Forelimb muscle (tissue), 1 donor: Measurements from ENCODE around the gene PDK3. TPM values are rescaled to one million over a fixed set of nuclear protein-coding genes. Genes with fewer than 3 reads are reported as not detected.

Experiments
- DNase-seq: peaks from one replicate; pipeline ENCODE4 v3.0.0-alpha.2; 2013; ENCODE audit warnings: low read depth
- polyA plus RNA-seq: library from polyadenylated mRNA; unstranded; fragments of 120-200 nt; gene quantifications from one replicate; pipeline ENCODE4 v1.2.1, GENCODE V29; 2013; ENCODE audit not compliant: insufficient read length

Gene PDK3
- polyA plus RNA-seq, result 1.9 TPM

DNA sequence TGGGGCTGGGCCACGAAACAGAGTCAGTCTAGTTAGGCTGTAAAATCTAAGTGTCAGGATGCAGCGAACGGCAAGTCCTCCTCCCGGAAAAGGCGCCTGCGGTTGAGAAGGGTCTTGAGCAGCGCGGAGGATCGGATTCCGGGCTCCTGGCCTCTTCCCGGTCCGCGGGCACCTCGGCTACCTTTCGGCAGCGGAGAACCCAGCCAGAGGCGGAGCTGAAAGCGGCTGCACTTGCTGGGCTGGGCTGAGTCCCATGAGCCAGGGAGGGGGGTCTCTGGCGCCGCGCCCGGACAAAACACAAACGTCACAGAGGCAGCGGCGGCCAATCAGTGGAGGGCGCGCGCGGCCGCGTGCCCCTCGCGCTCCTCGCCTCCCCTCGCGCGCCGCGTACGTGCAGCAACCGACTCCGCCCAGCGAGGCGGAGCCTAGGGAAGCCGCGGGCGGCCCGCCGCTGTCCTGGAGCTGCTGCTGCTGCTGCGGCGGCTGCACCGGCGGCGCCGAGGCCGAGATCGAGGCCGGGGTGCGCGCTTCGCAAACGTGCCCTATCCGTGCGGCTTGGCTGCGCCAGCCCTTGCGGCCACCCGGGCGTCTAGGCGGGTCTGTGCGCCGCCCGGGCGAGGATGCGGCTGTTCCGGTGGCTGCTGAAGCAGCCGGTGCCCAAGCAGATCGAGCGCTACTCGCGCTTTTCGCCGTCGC lies at the start of gene PDK3:
Gene PDK3 (plus strand): TSS at position 451 of the 696 bp plus-strand sequence. CDS start 170 bp downstream, at position 621.
- DNase-seq, result peak; percentile 51

DNA sequence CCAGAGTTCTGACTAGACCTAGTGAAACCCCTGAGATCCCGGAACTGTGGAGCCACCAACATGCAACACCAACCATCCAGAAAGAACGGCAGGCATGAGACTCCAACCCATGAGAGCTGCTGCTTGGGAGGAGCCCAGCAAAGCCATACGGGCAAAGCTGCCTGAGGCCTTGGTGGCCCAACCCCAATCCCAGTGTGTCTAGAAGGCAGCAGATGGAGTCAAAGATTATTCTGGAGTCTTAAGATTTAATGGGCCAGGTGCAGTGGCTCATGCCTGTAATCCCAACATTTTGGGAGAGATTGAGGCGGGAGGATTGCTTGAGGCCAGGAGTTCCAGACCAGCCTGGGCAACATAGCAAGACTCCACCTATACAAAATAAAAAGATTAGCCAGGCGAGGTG lies 49.2 kb upstream of the PDK3 start:
- no peak for DNase-seq

DNA sequence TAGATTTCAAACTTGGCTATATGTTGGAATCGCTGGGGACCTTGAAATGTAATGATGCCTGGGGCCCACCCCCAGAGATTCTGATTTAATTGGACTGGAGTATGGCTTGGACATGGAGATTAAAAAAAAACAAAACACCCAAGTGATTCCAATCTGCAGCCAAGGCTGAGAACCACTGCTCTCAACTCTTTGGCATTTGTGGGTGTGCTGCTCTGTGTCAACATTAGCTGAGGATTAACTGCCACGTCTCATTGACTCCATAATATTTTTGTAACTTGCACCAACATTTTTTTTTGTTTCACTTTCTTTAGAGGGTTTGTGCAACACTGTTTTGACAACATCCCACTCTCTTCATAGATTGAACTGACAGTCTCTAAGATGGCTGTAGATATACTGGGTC lies 41.1 kb upstream of the PDK3 start:
- DNase-seq, result no peak

DNA sequence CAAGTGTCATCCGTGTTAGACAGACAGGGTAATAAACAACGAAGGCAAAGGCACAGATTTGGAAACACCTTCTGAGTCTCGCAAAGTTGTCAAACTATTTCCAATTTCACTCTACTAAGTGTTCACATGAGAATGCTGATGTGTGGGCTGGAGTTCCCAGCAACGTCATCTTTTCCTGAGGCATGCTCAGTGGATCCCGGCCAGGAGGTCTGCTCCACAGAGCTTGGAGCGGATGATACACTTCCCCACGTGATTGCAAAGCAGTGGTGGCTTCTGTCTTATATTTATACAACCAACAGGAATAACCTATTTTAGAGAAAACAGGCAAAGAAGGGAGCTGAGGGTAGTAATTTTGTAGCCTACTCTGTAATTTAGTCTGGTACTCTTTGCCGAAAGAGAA lies 40.1 kb upstream of the PDK3 start:
- DNase-seq, result peak; percentile 53

DNA sequence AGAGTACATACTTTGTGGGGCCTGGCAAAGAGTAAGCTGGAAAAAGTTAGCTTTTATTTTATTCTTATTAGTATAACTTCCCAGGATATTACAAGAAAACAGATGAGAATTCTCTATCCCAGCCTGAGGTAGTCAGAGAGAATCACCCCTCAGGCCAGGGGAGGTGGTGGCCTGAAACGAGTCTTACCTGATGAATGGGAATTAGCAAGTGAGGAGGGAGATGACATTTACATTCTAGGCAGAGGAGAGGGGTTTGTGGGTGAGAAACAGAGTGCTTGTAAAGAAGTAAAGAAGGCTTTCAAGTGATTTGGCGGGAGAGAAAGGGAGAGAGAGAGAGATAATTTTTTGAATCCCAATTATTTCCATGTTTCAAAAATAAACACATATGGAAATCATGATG lies 39.3 kb upstream of the PDK3 start:
- no peak for DNase-seq

DNA sequence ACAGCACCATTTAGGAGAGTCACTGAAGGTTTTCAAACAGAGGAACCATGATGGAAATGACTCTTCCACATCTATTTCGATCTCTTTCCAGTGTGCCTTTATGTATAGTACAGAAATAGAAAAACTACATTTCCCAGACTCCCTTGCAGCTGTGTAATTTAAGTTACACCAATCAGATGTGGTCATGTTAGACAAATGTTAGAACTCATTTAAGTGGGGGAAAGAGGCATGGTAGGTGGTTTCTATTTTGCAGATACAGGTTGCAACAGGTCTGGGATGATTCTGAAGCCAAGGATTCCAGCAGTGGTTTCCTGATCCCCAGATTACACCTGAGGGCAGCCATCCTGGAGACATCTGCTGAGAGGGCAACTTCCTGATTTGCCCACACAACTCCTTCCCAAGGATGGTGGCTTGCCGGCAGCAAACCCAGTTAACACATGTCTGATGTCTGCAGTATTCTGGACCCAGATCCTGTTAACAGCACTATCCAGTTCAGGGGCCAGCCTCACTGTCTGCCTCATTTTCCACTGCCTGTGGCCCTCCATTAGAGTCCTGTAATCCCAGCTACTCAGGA lies 38.7 kb upstream of the PDK3 start:
- no peak for DNase-seq

DNA sequence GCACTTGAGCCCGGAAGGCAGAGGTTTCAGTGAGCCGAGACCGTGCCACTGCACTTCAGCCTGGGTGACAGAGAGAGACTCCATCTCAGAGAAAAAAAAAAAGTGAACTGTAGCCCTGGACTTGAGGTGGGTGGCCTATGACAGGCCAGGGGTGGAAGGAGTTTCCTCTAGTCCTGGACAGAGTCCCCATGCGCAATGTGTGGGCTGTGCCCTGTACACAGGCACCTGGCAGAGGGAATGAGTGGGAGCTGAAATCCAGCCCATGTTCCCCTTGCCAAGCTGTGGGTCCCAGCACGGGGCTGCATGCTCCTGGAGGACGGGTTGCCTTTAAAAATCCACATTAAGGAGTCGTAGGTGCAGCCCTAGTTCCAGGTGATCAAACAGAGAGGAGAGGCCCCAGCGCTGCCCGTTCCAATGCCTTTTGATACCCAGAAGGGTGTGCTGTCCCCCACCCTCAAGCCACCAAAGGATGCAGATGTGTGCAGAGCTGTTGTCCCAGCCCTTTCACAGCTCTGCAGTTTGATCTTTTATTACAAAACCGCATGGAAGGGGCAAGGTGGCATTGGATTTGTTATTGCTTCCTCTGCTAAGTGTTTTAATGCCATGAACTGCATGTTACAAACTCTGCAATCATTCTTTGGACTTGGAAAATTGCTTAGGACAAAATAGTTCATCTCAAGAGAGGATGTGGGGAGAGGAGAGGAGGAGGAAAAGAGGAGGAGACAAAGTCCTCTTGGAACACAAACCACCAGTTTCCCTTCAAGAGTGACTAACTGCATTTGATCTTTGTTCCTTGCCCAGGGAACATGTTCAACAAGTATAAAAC lies 38.0 kb upstream of the PDK3 start:
- peak; percentile 28 for DNase-seq

DNA sequence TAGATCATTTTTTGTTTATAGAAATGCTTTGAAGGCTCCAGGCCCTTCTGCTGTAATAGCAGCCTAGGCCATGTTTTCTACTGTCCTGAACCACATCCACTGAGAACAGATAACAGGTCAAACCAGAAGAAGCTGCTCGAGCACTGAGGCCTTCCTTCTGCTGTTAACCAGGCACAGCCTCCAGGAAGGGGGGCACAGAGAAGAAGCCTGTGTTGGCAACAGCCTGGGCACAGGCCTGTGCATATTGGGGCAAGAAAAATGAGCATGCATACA lies 37.4 kb upstream of the PDK3 start:
- no peak for DNase-seq

DNA sequence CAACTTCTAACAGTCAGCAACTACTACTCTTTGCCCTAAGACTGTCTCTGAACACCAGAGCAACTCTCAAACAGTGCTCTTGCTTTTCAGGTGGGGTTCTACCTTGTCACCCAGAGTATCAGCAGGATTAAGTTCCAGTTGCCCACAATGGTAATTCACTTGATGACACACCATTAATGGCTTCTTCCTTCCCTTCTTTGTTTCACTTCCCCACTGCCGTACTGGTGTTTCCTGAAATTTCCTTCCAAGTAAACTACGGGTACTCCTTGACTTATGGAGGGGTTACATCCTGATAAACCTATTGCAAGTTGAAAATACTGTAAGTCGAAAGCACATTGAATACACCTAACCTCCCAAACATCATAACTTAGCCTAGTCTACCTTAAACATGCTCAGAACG lies 36.6 kb upstream of the PDK3 start:
- DNase-seq, result no peak

DNA sequence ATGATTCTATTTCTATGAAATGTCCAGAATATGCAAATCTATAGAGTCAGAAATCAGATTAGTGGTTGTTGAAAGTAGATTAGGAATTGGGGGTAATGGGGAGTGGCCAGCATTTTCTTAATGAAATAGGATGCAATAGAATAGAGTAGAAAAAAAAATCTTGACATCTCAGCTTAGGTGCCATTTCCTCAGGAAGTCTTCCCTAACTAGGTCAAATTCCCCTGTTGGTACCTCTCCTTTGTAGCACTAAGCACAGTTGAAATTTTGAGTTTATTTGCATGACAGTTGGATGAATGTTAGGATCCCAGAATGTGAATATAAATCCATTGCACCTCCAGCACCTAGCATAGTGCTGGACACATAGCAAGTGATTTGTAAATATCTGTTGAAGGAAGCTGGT lies 30.0 kb upstream of the PDK3 start:
- DNase-seq, result no peak

DNA sequence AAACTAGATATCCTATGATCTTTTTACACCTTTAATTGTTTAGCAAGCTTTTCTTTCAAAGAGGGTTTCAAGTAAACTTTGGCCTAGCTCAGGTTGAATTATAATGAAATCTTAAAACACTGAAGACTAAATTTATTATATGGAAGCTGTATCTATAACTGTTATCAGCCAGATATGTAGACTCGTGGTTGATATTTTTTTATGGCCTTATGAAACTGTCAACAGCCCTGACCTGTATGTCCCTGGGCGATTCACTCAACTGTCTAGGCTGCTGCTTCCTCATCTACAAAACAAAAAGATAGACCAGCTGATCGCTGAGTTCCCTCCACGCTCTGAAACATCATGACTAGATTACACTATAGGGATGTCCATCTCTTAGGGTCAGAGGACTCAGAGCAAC lies 21.2 kb upstream of the PDK3 start:
- no peak for DNase-seq

DNA sequence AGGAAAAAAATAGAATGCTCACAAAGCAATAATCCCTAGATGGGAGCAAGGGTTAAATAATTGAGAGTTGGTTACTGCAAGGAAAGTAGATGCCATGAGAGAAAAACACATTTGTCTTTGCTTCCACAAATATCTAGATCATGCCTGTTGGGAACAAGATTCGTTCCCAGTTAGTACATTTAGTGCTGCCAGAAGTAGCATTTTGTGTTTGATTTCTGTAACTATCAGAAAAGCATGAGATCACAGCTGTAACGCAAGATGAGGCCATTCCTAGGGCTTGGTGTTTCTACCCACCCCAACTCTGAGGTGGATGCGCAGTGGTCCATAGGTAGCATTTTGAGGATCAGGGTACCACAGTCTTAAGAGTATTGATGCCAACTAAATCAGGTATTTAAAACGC lies 20.4 kb upstream of the PDK3 start:
- DNase-seq, result no peak

DNA sequence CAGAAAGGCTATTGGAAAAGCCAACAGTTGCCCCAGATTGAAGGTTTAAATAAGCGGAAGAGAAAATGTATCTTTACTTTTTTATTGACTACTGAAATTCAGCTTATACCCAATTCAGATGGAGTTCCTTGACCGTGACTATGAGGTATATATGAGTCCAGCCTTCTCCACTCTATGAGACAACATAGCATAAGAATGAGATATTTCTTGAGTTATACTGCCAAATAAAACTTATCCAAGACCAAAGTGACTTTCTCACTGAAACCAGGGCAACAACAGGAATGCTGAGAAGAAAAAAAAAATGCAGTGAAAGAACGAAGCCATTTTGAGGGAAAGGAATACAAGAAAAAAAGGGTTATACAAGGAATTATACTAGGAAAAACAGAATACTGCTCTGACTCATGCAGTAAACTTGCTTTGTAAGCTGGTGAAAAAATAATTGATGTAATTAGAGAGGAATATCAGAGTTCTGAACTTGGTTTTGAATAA lies 16.3 kb upstream of the PDK3 start:
- no peak for DNase-seq

DNA sequence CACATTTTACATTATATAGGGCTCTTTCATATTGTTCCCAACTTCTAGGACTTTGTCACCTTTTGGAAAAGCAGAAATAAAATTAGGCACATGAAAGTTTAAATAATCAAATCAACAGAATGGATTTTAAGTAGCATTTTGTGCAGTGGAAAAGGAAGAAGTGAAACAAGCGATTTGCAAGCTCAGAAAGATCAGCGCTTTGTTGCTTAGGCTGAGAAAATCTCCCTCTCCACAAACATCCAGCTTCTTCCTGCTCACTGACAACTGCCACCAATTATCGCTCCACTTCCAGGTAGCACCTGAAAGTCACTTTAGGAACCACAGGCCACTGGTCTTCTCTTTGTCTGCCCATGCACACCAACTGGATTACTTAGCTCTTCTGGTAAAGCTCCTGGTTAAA lies 2.0 kb upstream of the PDK3 start:
- no peak for DNase-seq

DNA sequence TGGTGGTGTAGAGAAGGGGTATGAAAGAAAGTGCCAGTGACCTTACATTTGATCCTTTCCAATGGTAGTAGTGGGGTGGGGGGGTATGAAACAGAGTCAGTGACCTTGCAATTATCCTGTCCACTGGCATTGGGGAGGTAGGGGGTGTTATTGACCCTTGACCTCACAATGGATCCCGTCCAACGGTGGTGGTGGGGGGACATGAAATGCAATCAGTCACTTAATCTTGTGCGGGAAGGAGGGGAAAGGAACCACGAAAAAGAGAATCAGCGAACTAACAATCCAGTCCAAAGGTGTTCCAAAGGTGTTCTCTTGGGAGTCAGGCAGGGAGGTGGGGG lies 619 bp upstream of the PDK3 start:
- no peak for DNase-seq

DNA sequence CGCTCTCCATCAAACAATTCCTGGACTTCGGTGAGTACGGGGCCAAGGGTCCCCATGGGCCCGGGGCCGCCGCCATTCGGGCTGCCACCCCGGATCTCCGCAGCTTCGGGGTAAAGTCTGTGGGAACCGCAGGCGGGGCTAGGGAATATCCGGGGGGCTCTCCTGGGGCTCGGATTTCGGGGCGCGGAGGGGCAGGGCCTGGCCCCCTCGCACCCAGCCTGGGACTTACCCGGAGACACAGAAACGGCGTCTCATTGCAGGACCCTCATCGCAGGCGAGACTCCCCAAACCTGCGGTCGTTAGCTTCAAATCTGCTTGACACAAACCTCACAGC lies 413 bp downstream of the PDK3 start:
- no peak for DNase-seq

DNA sequence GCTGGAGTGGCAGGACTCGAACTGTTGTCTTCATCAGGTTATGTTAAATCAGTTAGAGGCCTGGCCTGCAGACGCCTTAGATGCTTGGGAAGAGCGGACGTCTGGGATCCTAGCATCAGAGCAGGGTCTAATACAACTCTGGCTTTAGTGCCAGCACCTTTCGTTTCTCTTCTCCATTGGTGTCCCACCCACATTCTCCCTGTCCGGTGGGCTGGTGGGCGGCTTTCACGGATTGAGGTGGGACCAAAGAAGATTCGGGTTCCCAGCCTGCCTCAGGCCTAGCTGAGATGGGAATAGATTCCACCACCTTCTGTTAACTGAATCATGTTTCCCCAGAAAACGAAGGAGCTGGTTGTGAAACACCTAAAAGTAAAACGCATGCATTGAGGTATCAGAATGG lies 939 bp downstream of the PDK3 start:
- DNase-seq, result no peak

DNA sequence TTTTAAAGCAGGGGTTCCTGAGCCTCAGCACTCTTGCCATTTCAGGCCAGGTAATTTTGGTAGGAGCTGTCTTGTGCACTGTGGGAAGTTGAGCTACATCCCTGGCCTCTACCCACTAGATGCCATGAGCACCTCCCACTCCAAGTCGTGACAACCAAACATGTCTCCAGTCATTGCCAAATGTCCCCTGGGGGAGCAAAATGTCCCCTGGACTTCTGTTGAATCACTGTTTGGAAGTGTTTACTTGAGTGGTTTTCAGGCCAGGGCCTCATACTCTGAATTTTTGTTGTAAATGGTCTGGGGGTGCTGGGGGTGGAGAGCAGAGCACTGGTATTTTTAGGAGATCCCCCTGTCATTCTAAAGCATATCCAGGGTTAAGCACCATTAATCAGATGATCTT lies 3.2 kb downstream of the PDK3 start:
- DNase-seq, result no peak

DNA sequence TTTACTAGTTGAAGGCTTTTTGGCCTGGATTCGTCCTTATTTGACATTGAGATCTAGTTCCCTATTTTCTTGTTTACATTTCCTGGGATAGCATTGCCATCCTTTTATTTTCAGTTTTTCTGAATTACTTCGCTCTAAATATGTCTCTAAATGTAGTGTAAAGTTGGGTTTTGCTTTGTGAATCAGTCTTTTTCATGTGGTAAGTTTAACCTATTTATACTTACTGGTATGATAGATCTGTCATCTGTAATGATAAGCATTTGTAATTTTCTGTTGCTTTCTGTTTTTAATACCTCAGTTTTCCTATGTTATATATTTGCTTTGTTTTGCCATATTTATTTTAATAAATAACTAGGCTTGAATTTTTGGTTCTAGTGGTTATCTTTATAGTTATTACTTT lies 6.7 kb downstream of the PDK3 start:
- DNase-seq, result no peak

DNA sequence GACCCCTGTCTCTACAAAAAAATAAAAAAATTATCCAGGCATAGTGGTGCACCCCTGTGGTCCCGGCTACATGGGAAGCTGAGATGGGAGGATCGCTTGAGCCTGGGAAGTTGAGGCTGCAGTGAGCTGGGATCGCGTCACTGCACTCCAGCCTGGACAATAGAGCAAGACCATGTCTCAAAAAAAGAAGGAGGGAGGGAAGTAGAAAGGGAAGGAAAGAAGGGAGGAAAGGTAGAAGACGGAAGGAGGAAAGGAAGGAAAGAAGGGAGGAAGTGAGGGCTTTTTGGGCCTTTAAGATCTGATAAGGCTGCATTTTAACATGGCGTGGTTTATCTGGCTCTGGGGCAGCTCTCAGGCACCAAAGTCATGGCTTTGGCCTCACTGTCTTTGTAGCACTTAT lies 10.4 kb downstream of the PDK3 start:
- DNase-seq, result no peak

DNA sequence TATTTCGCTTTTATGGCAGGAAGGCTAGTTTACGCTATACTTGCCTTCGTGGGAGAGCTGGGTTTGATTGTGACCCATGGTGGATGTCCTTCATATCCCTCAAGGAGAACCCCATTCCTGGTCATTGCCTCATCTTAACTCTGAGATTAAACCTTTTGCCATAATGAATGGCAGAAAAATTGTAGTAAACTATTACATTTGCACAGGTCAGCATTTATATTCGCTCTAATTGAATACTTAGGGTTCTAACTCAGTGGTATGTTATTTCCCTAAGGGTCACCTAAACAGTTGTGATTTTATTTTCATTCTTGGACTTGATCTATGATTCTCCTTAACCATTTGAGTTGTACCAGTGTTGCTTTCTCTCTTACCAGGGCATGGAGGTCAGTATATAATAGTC lies 13.4 kb downstream of the PDK3 start:
- DNase-seq, result no peak

DNA sequence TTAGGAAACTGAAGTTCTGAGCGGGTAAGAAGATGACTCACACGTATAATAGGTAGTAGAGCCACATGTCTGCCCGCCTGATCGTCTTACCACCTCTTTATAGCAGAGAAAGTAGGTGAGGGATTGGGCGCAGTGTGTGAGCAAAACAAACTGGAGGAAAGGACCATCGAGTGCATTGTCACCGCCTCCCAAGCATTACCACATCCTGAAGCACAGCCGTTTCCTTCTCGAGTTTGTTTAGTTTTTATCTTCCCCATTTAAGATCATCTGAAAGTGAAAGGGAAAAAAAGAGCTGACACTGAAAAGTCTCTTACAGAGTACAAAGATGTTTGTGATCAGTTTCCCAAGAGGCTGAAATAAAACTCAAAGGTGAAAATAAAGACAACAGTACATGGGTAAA lies 14.8 kb downstream of the PDK3 start:
- no peak for DNase-seq

DNA sequence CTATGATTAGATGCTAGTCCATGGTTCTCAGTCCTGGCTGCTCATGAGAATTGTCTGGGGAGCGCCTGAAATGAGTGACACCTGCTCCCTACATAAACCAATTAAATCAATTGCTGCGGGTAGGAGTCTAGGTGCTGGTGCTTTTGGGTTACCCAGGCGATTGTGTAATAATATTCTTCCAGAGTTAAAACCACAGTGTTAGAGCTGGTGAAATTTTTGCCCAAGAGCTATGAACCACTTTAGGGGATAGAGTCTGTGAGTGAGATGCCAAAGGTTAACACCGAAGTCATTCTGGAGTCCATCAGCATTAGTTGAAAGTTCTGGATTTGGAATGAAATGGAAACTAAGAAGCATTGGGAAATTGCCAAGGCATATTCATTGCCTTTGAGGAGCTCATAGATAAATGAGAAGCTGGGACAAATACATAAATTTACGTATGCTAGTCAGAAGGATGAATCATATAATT lies 15.3 kb downstream of the PDK3 start:
- no peak for DNase-seq
